DMS53 treated with DMSO at 0.1 percent for 48 hours (cell line): ENCODE results near the gene SCN1A.
A peak's percentile ranks its signal among the peaks of the same experiment; 100 is the strongest.

ENCODE experiments used
- DNase-seq: peaks from one replicate; lab custom pipeline; 2025; ENCODE audit not compliant: unreplicated experiment; lab: John Stamatoyannopoulos, UW

The SCN1A gene

DNA sequence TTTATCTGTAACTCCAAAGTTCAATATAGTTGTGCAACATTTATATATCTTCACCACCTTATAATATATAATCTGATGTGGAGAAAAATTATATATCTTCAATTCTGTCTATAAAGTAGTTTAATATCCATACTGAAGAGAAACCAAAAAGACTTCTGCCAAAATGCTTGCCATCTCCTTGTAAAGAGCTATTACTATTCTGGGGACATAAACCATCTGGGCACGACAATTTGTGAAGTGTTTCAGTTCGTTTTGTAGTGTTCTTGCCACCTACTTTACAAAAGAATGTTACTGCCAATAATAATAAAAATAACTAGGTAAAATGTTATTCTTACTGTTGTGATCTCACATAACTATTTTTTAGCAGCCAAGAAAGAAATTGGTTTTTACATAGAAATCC, 45.1 kb downstream of the SCN1A start:
- no peak for DNase-seq

DNA sequence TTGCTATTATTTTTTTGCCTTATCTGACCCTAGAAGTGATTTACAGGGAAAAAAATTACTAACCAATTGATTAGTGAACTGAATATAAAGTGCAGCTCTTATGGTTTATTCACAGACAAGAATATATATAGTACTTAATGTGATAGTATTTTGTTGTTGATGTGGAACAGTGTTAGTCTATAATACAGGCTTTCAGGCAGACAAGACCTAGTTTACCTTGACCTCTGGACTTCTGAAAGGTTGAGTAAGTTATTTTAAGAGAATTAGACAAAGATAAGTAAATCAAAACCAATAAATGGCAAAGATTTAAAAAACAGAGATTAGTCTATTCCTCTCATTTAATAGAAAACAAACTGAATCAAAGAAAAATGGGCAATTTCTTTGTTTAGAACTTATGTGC, 46.0 kb downstream of the SCN1A start:
- DNase-seq: no peak

DNA sequence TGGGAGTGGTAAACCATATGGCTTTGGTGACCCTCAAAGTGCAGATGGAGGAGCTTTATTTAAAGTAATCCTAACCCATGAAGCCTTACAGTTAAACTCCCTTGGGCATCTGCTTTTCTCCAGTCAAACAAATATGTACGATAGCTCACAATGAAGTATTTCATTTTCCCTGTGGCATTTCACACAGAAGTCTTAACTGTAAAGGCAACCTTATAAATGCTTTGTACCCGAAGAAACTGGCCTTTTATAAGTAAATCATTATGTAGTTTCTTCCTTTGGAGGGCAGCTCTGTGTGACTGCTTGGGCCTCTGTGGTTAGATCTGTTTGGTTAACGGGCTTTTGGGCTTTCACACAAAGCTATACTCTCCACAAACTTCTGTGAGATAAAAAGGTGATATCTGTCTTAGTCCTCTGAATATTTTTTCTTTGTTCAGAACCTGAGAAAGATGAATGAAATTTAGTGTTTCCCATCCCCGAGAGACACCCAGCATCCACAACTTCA, 46.6 kb downstream of the SCN1A start:
- DNase-seq: no peak

DNA sequence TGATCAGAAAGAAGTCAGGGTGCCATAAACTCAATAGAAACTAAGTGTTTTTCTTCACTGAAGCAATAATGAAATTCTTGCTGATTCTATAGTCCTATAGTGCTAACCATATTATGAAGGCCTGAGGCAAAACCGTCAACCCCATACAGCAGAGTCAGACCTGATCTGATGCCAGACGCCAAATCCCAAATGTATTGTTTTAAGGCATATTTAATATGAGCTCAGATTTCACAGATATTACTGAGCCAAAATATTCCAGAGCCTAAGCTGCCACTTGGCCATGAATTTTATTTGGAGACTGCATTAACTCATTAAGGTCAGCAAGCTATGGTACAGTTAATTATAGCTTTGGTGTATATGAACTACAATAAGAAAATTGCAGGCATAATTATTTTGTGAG, 53.4 kb downstream of the SCN1A start:
- DNase-seq: no peak

DNA sequence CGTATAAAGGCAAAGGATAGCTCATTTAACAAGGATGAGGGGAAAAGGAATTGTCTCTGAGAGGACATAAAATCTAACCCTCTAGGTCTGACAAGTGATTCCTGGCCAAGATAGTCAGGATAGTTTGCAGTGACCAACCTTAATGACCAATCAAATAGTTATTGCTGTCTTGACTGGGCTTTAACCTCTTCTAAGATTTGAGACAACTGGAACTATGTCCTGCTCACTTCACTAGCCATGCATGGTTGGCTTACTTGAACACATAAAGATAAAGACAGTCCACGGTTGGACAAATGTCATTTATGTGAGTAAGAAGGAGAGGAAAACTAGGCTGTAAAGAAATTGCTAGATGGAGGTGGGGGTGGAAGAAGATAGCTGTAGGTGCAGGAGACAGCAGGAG, 53.8 kb downstream of the SCN1A start:
- no peak for DNase-seq

DNA sequence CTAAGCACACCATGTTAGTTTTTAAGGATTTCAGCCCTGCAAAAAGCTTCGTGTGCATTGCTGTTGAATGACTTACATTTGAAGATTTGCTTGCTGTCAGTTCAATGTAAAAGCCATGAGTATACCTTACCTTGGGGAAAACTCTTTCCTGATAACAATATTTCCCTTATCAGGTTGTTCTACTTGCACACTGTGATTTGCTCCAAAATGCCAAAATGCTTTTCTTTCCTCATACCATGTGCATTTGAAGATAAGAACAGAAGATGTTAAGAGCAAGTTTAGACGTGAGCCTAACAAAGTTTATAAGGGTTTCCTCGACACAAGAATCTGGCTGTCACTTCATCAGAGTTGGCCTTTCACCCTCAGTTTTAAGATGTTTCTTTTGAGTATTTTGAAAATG, 57.6 kb downstream of the SCN1A start:
- DNase-seq: no peak

DNA sequence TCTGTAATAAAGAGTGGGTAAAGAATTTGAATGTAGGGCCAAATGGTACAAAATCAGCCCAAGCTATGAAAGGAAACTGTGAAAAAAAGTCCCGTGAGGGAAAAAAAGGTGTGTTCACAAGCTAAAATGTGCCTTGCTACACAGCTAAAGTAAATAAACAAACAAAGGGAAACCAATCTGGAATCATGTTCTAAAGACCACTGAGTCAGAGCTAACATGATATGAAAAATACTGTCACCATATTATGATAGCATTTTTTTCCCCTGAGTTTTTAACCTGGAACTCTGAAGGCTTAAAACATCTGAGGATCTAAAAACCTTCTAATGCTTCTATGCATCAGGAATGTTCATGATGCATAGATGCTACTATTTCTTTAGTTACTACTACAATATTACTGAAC, 58.8 kb downstream of the SCN1A start:
- no peak for DNase-seq

DNA sequence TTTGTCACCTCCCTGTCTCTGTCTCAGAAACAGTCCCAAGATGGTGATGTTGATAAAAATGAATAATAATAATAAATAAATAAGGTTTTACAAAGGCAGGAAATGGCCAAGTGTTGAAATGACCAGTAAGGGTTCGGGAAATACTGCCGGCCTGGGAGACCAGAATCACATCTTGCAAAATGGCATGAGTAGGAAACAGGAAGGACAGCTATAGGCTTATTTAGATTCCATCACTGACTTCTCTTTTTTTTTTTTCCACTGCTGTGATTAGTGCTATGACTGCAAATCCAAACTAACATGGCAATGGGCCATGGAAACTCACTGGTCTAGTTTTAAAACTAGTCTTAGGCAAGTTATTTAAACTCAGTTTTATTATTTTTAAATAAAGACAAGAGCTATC, 60.6 kb downstream of the SCN1A start:
- DNase-seq: no peak

DNA sequence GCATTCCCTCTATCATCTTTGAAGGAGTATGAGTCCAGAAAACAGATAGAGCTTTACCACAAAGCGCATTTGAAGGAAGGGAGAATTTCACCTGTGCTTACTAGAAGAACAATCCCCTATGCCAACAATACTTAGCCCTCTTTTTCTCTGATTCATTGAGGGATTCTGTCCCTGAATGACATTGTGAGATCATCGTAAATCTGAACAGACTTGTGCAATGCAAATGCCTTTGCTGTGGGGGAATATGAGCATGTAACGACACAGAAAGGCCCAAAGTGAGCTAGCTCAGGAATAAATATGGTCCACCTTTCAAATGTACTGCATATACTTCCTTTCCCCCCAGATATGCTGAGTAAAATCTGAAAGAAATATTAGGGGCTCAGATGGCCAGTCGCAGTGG, 67.6 kb downstream of the SCN1A start:
- DNase-seq: no peak

DNA sequence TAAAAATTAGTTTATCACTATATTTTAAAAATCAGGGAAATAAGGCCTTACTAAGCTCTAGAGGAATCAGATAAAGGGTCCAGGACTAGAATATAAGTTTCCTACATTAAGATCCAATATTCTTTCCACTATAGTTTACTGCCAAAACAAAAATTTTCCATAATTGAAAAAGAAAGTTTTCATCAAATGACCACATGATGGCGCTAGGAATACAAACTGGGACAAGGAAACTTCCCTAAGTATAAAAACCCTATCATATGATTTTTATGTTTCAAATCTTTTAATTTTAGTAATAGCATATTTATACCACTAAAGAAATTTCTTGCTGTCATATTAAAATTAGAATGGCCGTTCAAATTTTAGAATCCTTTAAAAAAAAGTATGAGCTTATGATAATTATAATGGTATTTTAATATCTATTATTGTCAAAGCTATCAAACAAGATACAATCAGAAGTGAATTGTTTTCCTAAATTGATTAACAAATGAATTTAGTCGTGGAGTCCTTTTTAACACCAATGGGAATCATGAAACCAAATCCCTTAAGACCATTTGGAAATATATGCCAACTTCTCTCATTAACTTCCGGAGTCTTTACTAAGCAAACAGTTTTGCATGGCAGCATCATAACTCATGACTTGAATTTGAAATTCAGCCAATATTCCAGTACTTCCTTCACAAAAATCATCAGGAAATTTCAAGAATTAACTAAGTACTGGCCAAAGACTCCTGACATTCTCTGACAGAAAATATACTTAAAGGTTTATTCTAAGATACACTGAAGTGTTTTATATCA, 70.3 kb downstream of the SCN1A start:
- DNase-seq: peak; percentile 47

DNA sequence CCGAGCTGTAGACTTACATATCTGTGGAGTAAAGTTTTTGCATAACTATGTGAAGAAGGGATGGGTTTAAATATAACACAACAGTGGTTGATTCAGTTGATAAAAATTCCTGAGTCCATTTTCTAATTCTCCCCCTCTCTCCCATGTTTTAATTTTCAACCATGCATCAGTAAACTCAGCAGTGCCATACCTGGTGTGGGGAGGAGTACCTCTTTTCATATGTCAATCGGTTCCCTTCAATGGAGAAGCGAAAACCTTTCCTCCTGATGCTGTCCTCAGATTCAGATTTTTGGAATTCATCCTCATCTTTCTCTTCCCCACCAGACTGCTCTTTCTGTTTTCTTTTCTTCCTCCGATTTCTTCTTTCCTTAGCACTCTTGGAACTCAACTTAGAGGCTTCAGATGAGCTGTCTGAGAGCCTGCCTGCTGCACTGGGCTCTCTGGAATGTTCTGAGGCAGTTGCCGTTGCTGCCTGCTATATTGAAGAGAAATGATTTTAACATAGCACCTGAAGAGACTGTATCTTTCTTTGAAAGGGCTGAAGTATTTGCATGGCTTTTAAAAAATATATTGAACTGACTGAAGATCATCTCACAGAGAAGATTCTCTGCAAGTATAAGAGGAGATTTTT, 82.9 kb downstream of the SCN1A start:
- DNase-seq: no peak

DNA sequence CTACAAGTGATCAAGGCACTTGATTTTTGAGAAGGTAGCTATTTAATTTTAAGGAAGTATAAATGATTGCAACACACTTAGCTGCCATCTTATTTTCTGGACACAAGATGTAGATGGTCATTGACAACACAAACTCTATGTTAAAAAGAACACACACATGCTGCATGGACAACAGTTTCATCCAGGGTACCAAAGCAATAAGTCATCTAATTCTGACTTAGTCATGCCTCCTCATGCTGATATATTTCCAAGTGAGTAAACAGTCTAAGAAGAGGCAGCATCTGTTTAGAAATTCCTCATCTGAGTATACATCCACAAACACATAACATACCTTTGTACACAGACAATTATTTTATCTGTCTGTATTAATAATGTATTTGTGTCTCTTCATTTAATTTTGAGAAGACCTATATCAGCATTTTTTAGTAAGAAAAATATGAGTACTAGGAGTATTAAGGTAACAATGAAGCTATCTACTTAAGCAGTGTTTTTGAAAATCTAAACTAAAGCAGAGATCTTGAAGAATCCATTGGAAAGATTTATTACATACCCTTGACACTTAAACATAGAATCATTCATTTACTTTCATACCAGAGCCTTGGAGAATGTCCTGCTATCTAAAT, 84.9 kb downstream of the SCN1A start:
- no peak for DNase-seq

DNA sequence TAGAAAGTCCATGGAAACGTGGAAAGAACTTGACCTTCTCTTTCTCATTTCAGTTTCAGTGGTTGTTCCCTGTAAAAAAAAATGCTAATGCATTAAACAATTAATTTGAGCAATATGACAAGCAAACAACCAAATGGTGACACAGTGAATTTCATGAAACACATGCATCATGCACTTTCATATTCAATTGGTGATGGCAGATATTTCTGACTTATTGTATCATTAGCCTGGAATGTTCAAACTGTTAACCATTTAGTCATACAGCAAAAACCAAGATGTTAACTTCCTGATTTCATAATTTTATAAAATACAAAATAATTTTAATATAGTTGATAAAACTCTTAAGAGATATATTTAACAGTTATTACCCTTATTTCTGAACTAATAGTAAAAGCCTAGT, 85.5 kb downstream of the SCN1A start:
- no peak for DNase-seq

DNA sequence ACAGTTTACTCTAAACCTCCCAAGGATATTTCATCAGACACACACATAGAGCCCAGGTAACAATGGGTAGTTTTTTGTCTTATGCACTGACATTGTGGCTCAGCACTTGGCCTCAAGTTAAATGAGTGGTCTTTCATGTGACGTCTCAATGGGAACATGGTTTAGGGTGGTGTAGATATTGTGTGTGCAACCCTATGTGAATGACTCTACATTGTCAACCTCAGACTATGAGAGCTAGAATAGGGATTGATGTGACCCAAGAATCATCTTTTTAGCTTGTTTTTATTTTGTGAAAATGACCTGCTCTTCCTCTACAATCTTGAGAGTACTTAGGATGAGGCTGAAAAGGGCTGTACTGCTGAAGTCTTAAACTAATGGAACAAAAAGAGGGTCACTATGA, 86.2 kb downstream of the SCN1A start:
- no peak for DNase-seq

DNA sequence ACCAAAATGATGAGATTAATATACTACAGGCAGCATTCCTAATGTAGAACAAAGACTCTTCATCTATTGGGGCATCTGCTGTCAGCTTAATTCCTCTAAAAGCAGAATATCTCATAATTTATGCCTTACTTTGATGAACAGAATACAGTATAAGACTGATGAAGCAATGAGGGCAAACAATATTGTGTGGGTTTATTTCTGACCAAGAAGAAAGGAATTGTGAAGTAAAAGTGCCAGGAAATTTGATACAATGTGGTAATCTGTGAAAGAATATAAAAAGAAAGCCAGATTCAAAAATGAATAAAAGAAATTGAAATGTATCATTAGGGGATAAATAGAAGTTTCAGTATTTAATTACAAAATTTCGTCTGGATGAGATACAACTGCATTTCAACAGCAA, 95.5 kb downstream of the SCN1A start:
- DNase-seq: no peak

DNA sequence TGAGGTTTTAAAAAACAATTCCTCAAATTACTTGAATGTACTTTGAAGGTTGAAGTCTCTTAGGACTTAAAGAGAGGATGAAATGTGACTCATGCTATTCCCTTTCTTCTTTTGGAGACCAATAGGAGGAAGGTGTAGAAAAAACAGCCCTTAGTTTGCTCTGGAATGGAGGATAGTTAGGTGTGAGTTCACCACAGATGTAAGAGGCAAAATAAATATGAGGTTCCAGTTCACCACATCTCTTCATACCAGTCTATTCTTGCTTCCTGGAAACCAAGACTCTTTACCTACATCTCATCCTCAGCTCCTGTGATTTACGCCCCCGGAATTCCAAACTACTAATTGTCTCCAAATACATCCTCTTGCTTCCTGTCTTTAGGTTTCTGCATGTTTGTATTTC, 96.8 kb downstream of the SCN1A start:
- DNase-seq: no peak

DNA sequence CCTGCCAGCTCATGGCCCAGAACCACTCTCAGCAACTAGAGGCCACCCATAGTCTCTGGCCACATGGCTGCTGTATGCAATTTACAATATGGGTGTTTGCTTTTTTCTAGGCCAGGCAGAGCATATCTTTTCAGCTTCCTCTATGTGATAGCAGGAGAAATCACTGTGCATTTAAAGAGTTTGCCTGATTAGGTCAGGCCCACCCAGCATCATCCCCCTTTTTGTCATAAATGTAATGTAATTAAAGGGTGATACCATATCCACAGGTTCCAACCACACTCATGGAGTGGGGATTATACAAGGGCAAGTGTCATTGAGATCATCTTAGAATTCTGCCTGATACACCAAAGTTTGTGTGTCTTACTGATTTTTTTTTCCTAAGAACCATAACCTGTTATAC, 102.5 kb downstream of the SCN1A start:
- DNase-seq: no peak

DNA sequence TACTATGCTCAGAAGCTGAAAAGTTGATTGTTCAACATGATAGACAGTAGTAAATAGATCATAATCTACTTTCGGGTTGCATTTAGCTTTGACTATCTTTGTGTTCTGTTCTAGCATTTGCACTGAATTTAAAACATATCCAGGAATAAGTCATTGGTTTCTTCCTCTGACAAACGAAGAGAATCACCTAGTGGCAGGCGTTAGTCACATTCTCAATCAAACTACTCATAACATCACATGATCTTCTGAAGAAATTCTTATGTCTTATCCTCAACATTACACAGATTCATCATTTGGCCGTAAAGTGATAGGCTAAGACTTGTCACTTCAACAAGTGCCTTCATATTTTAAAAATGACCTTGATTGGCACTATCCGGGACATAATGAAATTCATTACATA, 110.6 kb downstream of the SCN1A start:
- no peak for DNase-seq

DNA sequence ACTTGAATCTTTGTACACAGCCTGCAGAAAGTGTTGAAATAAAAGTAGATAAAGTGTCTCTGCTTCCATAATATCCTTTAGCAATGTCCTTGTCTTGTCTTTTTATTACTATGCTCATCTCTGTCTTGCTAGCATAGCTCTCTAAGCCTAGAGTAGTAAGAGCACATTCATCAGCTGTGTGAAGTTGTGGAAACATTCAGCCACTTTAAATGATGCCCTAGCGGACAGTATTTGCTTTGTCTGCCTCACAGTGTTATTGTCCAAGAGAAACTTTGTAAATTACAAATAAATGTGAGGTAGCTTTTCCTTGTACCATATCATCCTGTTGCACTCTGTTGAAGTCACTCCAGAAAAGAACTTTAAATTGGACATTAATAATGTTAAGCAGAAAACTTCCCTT, 113.9 kb downstream of the SCN1A start:
- DNase-seq: no peak

DNA sequence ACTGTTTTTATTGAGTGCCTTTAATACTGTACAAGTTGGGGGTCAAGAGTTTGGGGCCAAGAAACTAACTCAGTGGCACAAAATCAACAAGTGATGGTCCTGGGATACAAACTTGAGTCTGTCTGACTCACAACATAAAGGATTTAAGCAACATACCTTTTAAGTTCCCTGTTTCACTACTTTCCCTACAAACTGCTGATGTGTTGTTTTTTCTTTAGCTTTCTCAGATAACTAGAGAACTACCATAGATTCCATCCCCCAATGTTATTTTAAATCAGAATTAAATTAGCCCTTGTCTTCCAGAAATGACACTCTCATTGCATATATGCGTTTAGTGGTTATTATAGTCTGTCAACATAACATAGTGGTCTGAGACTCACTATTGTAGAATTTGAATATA, 116.2 kb downstream of the SCN1A start:
- no peak for DNase-seq

DNA sequence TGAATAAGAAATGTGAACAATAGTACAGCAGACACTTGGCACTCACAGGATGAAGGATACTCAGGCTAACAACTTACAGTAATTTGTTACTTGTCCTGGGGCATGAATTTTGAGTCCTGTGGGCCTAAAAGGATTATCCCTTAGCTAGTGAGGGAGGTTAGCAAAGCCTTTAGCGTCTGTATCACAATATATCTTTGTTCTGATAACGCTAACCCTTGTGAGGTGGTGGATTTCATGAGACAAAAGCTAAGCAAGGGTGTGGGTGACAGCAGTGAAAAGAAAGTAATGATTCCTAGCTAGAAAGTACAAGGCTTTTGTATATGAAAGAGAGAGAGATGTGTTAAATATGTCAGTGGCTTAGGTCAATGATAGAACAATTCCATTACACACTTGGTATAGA, 127.4 kb downstream of the SCN1A start:
- no peak for DNase-seq

DNA sequence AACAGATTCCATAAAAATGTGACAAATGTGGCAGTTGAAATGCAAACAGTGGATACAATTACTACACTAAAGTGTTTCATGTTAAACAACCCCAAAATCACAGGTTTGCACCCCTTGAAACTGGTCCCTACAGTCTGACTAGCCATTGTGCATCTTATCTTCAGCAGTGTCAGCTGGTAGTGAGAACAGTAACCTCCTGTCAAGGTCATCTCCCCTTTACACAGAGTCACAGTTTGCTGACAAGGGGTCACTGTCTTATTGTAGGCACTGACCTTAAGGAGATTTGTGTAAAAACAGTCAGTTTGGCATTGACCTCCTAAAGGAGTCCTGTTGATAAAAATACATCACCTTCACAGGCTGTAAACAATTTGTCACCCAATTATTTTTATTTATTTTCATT, 137.0 kb downstream of the SCN1A start:
- no peak for DNase-seq
